SK-N-SH treated with all-trans-retinoic acid at 6 μM for 48 hours (cell line): Measurements from ENCODE around the gene LRP8.

ENCODE experiments used
- ATAC-seq: fragments of 200-7000 bp; cut with Tn5 transposase; 3 replicates; pipeline ENCODE4 v1.9.1; 2020; ENCODE audit warnings: mild to moderate bottlenecking, moderate library complexity
- ARNTL ChIP-seq: fragments of 450-650 bp; formaldehyde crosslinking; IDR thresholded peaks from 2 replicates; pipeline ENCODE4 v1.5.0; 2020; ENCODE audit warnings: low read depth, mild to moderate bottlenecking, moderate library complexity, borderline replicate concordance
- BACH2 ChIP-seq: fragments of 250-450 bp; sonication (Bioruptor Pico); IDR thresholded peaks from 2 replicates; pipeline ENCODE4 v1.9.0; 2021; ENCODE audit warnings: mild to moderate bottlenecking, borderline replicate concordance
- CREB5 ChIP-seq: fragments of 250-450 bp; sonication (Bioruptor Pico); IDR thresholded peaks from 2 replicates; pipeline ENCODE4 v1.5.1; 2020; ENCODE audit warnings: low read depth, mild to moderate bottlenecking, moderate library complexity
- CSDC2 ChIP-seq: fragments of 250-450 bp; sonication (Bioruptor Pico); IDR thresholded peaks from 2 replicates; pipeline ENCODE4 v1.5.0; 2020; ENCODE audit warnings: mild to moderate bottlenecking, moderate library complexity
- CSRNP3 ChIP-seq: fragments of 250-450 bp; sonication (Bioruptor Pico); IDR thresholded peaks from 2 replicates; pipeline ENCODE4 v1.5.1; 2021; ENCODE audit warnings: mild to moderate bottlenecking, moderate library complexity
- ESRRG ChIP-seq: fragments of 250-450 bp; sonication (Bioruptor Pico); IDR thresholded peaks from 2 replicates; pipeline ENCODE4 v1.6.1; 2021; ENCODE audit warnings: mild to moderate bottlenecking
- GLIS3 ChIP-seq: fragments of 250-450 bp; sonication (Bioruptor Pico); IDR thresholded peaks from 2 replicates; pipeline ENCODE4 v1.5.0; 2020; ENCODE audit warnings: mild to moderate bottlenecking, moderate library complexity
- ISL1 ChIP-seq: fragments of 250-450 bp; sonication (Bioruptor Pico); IDR thresholded peaks from 2 replicates; pipeline ENCODE4 v2.1.2; 2022; ENCODE audit warnings: mild to moderate bottlenecking, moderate library complexity
- OSR1 ChIP-seq: fragments of 250-450 bp; sonication (Bioruptor Pico); IDR thresholded peaks from 2 replicates; pipeline ENCODE4 v1.8.0; 2022; ENCODE audit warnings: moderate library complexity, mild to moderate bottlenecking, inconsistent platforms
- PATZ1 ChIP-seq: fragments of 250-450 bp; sonication (Bioruptor Pico); IDR thresholded peaks from 2 replicates; pipeline ENCODE4 v1.8.0; 2020; ENCODE audit warnings: mild to moderate bottlenecking, moderate library complexity, borderline replicate concordance
- RARB ChIP-seq: fragments of 250-450 bp; sonication (Bioruptor Pico); IDR thresholded peaks from 2 replicates; pipeline ENCODE4 v1.8.0; 2021; ENCODE audit warnings: mild to moderate bottlenecking, moderate library complexity
- SNAI2 ChIP-seq: fragments of 250-450 bp; sonication (Bioruptor Pico); IDR thresholded peaks from 2 replicates; pipeline ENCODE4 v1.5.0; 2020; ENCODE audit warnings: mild to moderate bottlenecking, moderate library complexity
- TCF4 ChIP-seq: fragments of 250-450 bp; sonication (Bioruptor Pico); IDR thresholded peaks from 2 replicates; pipeline ENCODE4 v1.8.0; 2021; ENCODE audit warnings: mild to moderate bottlenecking, moderate library complexity, borderline replicate concordance
- ZC3H10 ChIP-seq: fragments of 250-450 bp; sonication (Bioruptor Pico); IDR thresholded peaks from 2 replicates; pipeline ENCODE4 v1.5.1; 2021; ENCODE audit warnings: mild to moderate bottlenecking, moderate library complexity
- ZFP3 ChIP-seq: fragments of 250-450 bp; sonication (Bioruptor Pico); IDR thresholded peaks from 2 replicates; pipeline ENCODE4 v1.5.0; 2020; ENCODE audit warnings: mild to moderate bottlenecking, moderate library complexity
- ZFP30 ChIP-seq: fragments of 450-650 bp; formaldehyde crosslinking; IDR thresholded peaks from 2 replicates; pipeline ENCODE4 v1.5.0; 2022; ENCODE audit warnings: mild to moderate bottlenecking, moderate library complexity
- ZNF565 ChIP-seq: fragments of 450-650 bp; formaldehyde crosslinking; conservative IDR thresholded peaks from 2 replicates; pipeline ENCODE4 v1.5.0; 2020; ENCODE audit warnings: low read depth, mild to moderate bottlenecking, moderate library complexity
- ZNF70 ChIP-seq: fragments of 450-650 bp; formaldehyde crosslinking; IDR thresholded peaks from 2 replicates; pipeline ENCODE4 v1.5.0; 2020; ENCODE audit warnings: mild to moderate bottlenecking, moderate library complexity
- ZNF8 ChIP-seq: fragments of 450-650 bp; formaldehyde crosslinking; IDR thresholded peaks from 2 replicates; pipeline ENCODE4 v1.5.0; 2020; ENCODE audit warnings: mild to moderate bottlenecking, moderate library complexity

The LRP8 gene

GRCh38 chr1:53214376-53214940 lies 113.4 kb downstream of the LRP8 start:
- TF ChIP-seq ZFP30 (no peak), ZNF565 (CRISPR knock-in tag) (no peak), RARB (no peak), CSDC2 (CRISPR knock-in tag) (no peak), CREB5 (CRISPR knock-in tag) (no peak), SNAI2 (CRISPR knock-in tag) (no peak), ZC3H10 (CRISPR knock-in tag) (no peak), PATZ1 (no peak), ZNF70 (no peak), ZNF8 (CRISPR knock-in tag) (no peak), ARNTL (CRISPR knock-in tag) (no peak), CSRNP3 (no peak), ZFP3 (CRISPR knock-in tag) (no peak), ISL1 (no peak), TCF4 (CRISPR knock-in tag) (no peak), OSR1 (no peak)
- ATAC-seq, result no peak

GRCh38 chr1:53210954-53211353 lies 116.9 kb downstream of the LRP8 start:
- no peak; the same call in 2 of the 3 replicates for ATAC-seq

GRCh38 chr1:53210352-53210751 lies 117.5 kb downstream of the LRP8 start:
- TF ChIP-seq BACH2 (CRISPR knock-in tag), result no peak
- TF ChIP-seq RARB, result no peak
- TF ChIP-seq CSDC2 (CRISPR knock-in tag), result no peak
- ATAC-seq, result no peak

More at GRCh38 chr1:53210954-53211353, 116.9 kb downstream of the LRP8 start:
- TF ChIP-seq ISL1 (no peak), ARNTL (CRISPR knock-in tag) (no peak), OSR1 (no peak)
- TF ChIP-seq, all 23 proteins: peak for 0

- TF ChIP-seq PATZ1 (no peak), SNAI2 (CRISPR knock-in tag) (no peak), RARB (no peak), CSDC2 (CRISPR knock-in tag) (no peak), TCF4 (CRISPR knock-in tag) (no peak), ESRRG (CRISPR knock-in tag) (no peak), GLIS3 (CRISPR knock-in tag) (no peak), ARNTL (CRISPR knock-in tag) (no peak), CREB5 (CRISPR knock-in tag) (no peak), ZFP3 (CRISPR knock-in tag) (no peak)
These were observed 120.1 kb downstream of the LRP8 start for GRCh38 chr1:53207726-53208125.

More at GRCh38 chr1:53207726-53208125, 120.1 kb downstream of the LRP8 start:
- no peak for ATAC-seq
